GM12878 (cell line): ENCODE measurements around the gene ZNF48. TPM values are rescaled to one million over a fixed set of nuclear protein-coding genes. Genes with fewer than 3 reads are reported as not detected.

ENCODE experiments used
- ATAC-seq: fragments of 200-7000 bp; cut with Tn5 transposase; 3 replicates; pipeline ENCODE4 v1.9.1; 2020; ENCODE audit warnings: mild to moderate bottlenecking, moderate library complexity
- BruUV-seq: library from RNA; stranded (reverse); fragments of 400-500 nt; replicated peaks from 2 replicates; lab custom pipeline; 2021; lab: Mats Ljungman, UMichigan
- CTCF ChIA-PET: fragments of 300-600 bp; sonication (Branson Sonifier 250); formaldehyde crosslinking; extraction: SDS; loops from one replicate; lab custom pipeline; 2021; ENCODE audit warnings: inconsistent platforms; lab: Yijun Ruan, JAX
- POLR2A ChIA-PET: fragments of 350-600 bp; formaldehyde crosslinking; extraction: SDS; loops from one replicate; lab custom pipeline; 2021; ENCODE audit warnings: inconsistent platforms; lab: Charles Lee
- RAD21 ChIA-PET: fragments of 300-600 bp; sonication (Branson Sonifier 250); formaldehyde crosslinking; loops from one replicate; lab custom pipeline; 2023; ENCODE audit warnings: antibody characterized with exemption; ENCODE audit not compliant: unreplicated experiment; lab: Charles Lee
- SMC1A ChIA-PET: fragments of 300-600 bp; sonication (Branson Sonifier 250); formaldehyde crosslinking; loops from one replicate; lab custom pipeline; 2023; ENCODE audit not compliant: unreplicated experiment, uncharacterized antibody; lab: Charles Lee
- DNase-seq: peaks from one replicate; pipeline ENCODE4 v3.0.0-alpha.2; 2011; ENCODE audit warnings: low read depth, low spot score
- FAIRE-seq: peaks from 3 replicates; lab custom pipeline; 2011; peaks lifted over from hg19 to GRCh38; lab: Jason Lieb, UNC
- H2AFZ ChIP-seq: 2 replicates; pipeline ENCODE4 v1.6.0; 2011; ENCODE audit warnings: low read depth, low read length, control low read depth; ENCODE audit not compliant: control insufficient read depth
- H3K27ac ChIP-seq: 2 replicates; pipeline ENCODE4 v1.5.1; 2011; ENCODE audit warnings: control low read depth; ENCODE audit not compliant: control insufficient read depth, insufficient read depth
- H3K27me3 ChIP-seq, 2 experiments: replicated peaks in 1 of 2; 2 replicates each; pipeline versions ENCODE4 v1.6.0 to v1.6.1; 2011; ENCODE audit warnings: low read length in 1 of 2; ENCODE audit not compliant: control insufficient read depth in 2 of 2, insufficient read depth in 2 of 2
- H3K36me3 ChIP-seq, 2 experiments: 2 replicates each; pipeline ENCODE4 v1.5.1; 2011; ENCODE audit warnings: low read length in 1 of 2; ENCODE audit not compliant: control insufficient read depth in 2 of 2, insufficient read depth in 2 of 2
- H3K4me1 ChIP-seq: 2 replicates; pipeline ENCODE4 v1.6.1; 2011; ENCODE audit warnings: mild to moderate bottlenecking, low read length, moderate library complexity, mixed read lengths; ENCODE audit not compliant: control insufficient read depth, insufficient read depth
- H3K4me2 ChIP-seq: 2 replicates; pipeline ENCODE4 v1.6.0; 2011; ENCODE audit warnings: control low read depth; ENCODE audit not compliant: control insufficient read depth, insufficient read depth
- H3K4me3 ChIP-seq: fragments of 200-600 bp; sonication (generic); 2 replicates; pipeline ENCODE4 v1.5.1; 2016
- H3K79me2 ChIP-seq: 2 replicates; pipeline ENCODE4 v1.6.0; 2011; ENCODE audit warnings: low read length; ENCODE audit not compliant: control insufficient read depth, insufficient read depth
- H3K9ac ChIP-seq: 2 replicates; pipeline ENCODE4 v1.8.0; 2011; ENCODE audit warnings: low read length, control low read depth, mixed read lengths; ENCODE audit not compliant: control insufficient read depth, insufficient read depth
- H3K9me3 ChIP-seq: replicated peaks from 3 replicates; pipeline ENCODE4 v1.5.1; 2011; ENCODE audit warnings: mild to moderate bottlenecking, low read length; ENCODE audit not compliant: control insufficient read depth, insufficient read depth
- H4K20me1 ChIP-seq: 2 replicates; pipeline ENCODE4 v1.6.0; 2011; ENCODE audit not compliant: control insufficient read depth, insufficient read depth
- BHLHE40 ChIP-seq, 2 experiments: fragments of 450-650 bp in 1 of 2; IDR thresholded peaks; 2 replicates each; pipeline ENCODE4 v1.6.1; 2011 to 2017; ENCODE audit warnings: low read depth in 2 of 2, borderline replicate concordance in 1 of 2, improper control_type of control experiment in 1 of 2, low read length in 1 of 2, mild to moderate bottlenecking in 1 of 2
- NFYA ChIP-seq: IDR thresholded peaks from 2 replicates; pipeline ENCODE4 v1.6.1; 2011; ENCODE audit warnings: low read depth, mild to moderate bottlenecking, low read length, improper control_type of control experiment, borderline replicate concordance
- POLR2AphosphoS2 ChIP-seq: IDR thresholded peaks from 2 replicates; pipeline ENCODE4 v1.6.1; 2011; ENCODE audit warnings: low read depth, mild to moderate bottlenecking, low read length, improper control_type of control experiment, moderate library complexity
- RAD21 ChIP-seq: IDR thresholded peaks from 2 replicates; pipeline ENCODE4 v1.6.1; 2011; ENCODE audit warnings: mild to moderate bottlenecking, low read depth, low read length, moderate library complexity; ENCODE audit not compliant: insufficient read depth
- RAD51 ChIP-seq: fragments of 450-650 bp; IDR thresholded peaks from 2 replicates; pipeline ENCODE4 v1.6.1; 2016; ENCODE audit warnings: moderate library complexity, mild to moderate bottlenecking, inconsistent platforms
- RBBP5 ChIP-seq: fragments of 200-600 bp; sonication (generic); conservative IDR thresholded peaks from 2 replicates; pipeline ENCODE4 v1.6.1; 2016
- SMAD5 ChIP-seq: IDR thresholded peaks from 2 replicates; pipeline ENCODE4 v1.6.1; 2016; ENCODE audit warnings: antibody characterized with exemption, low read depth
- YY1 ChIP-seq: IDR thresholded peaks from 2 replicates; pipeline ENCODE4 v1.6.1; 2011; ENCODE audit warnings: low read depth, mild to moderate bottlenecking, low read length
- ZBTB4 ChIP-seq: fragments of 450-650 bp; formaldehyde crosslinking; IDR thresholded peaks from 2 replicates; pipeline ENCODE4 v1.4.0; 2022; ENCODE audit warnings: mild to moderate bottlenecking, moderate library complexity
- WGBS: methylation state at CpG from one replicate; pipeline ENCODE4 v1.1.6; 2016; ENCODE audit warnings: low lambda C conversion rate; ENCODE audit not compliant: insufficient replicate concordance, insufficient coverage; ENCODE audit errors: missing lambda C conversion rate; 5-methylcytosine and 5-hydroxymethylcytosine counted together
- in situ Hi-C: fragments of 300-500 bp; cut with MboI; formaldehyde crosslinking; loops from 9 replicates; pipeline ENCODE4 v1.14.3; 2018; ENCODE audit warnings: mixed read lengths
- intact Hi-C: fragments of 100-400 bp; cut with micrococcal nuclease; formaldehyde crosslinking; loops from one replicate; pipeline ENCODE4 v1.14.2; 2022; ENCODE audit not compliant: unreplicated experiment
- polyA plus RNA-seq, 11 experiments: library from polyadenylated mRNA; depleted of rRNA in 4 of 11; unstranded in 6 of 11; stranded (reverse) in 5 of 11; fragments of >200 nt; fragmentation: Nextera tagmentation in 4 of 11; fragmentation: Illumina TruSeq in 1 of 11; extraction: Ambion mirVana in 4 of 11; extraction: Trizol in 1 of 11; gene quantifications; 1 replicate in 1 of 11; 2 replicates in 10 of 11; pipeline versions ENCODE4 v1.2.1 to v1.2.3, GENCODE V29; 2011 to 2016; ENCODE audit warnings: inconsistent platforms in 2 of 11, missing spikeins in 2 of 11, low read depth in 1 of 11
- total RNA-seq, 4 experiments: library from RNA; depleted of rRNA in 3 of 4; stranded (reverse); fragments of >200 nt in 3 of 4; fragmentation: Illumina TruSeq in 1 of 4; extraction: Trizol in 1 of 4; gene quantifications; 2 replicates each; pipeline versions ENCODE4 v1.2.1 to v1.2.3, GENCODE V29; 2013 to 2021

ZNF48 gene
- total and polyA plus RNA-seq, 10 of the 15 experiments (the other 5 are each of a cell fraction or from before 2014, with no cell fraction given) = 0.14 to 12.0 (median 4.2) TPM

GRCh38 chr16:30413112-30413806 lies 18.0 kb downstream of the ZNF48 start:
- no peak for DNase-seq
- intact Hi-C loops (no loop called here), in situ Hi-C loops (no loop called here)
- Histone ChIP-seq H3K4me3 (no peak overlapping the region), H3K4me2 (no peak overlapping the region), H3K4me1 (peaks cover 17% of the 10 kb centered on the region), H3K36me3 (peaks cover 0 to 2% of the 10 kb centered on the region in 2 experiments; a peak in 1 of 4 replicates), H3K9ac (no peak overlapping the region), H3K27me3 (no peaks in the 10 kb centered on the region), H3K9me3 (no peaks in the 10 kb centered on the region), H2AFZ (no peak overlapping the region), H4K20me1 (no peaks in the 10 kb centered on the region), H3K79me2 (no peaks in the 10 kb centered on the region), H3K27ac (no peak overlapping the region)
- POLR2A ChIA-PET = interaction anchor here (0.6 kb wide), 1 partner anchor 27 kb away, joined by 3 read pairs; no protein-coding TSS in a partner anchor
- WGBS = 48% methylated on average over 6 of the region's 6 CpGs
- no peak for ATAC-seq
- SMC1A ChIA-PET = interaction anchor here (1.0 to 1.9 kb wide), 2 partner anchors 42 to 229 kb away, joined by 3 to 4 read pairs; no protein-coding TSS in a partner anchor
- peak; percentile 26; the same call in 1 of the 2 replicates for TF ChIP-seq RAD51
- TF ChIP-seq POLR2AphosphoS2 = no peak
- no peak for TF ChIP-seq RAD21
- no peak for TF ChIP-seq NFYA
- no peak for TF ChIP-seq SMAD5
- TF ChIP-seq RBBP5 = no peak
- no peak for TF ChIP-seq YY1
- no peak for TF ChIP-seq ZBTB4 (CRISPR knock-in tag)
- TF ChIP-seq BHLHE40 (IDR thresholded peaks at IDR 0.05; ENCODE audit: borderline replicate concordance in 1 of 2, low read depth in 2 of 2, low read length in 1 of 2) = peak in 1 of 2 experiments; percentile 71; a peak in 2 of 4 replicates
- FAIRE-seq = no peak
- CTCF ChIA-PET = interaction anchor here (1.2 to 8.1 kb wide), 3 partner anchors 42 to 185 kb away, joined by 7 to 70 read pairs (median 8); partner anchors contain the start of gene TBC1D10B
- RAD21 ChIA-PET = interaction anchor here (1.4 to 1.9 kb wide), 4 partner anchors 42 to 216 kb away, joined by 3 to 5 read pairs (median 4); no protein-coding TSS in a partner anchor
- no TSS peak for BruUV-seq
